Left hindlimb (tissue), 1 donor: Measurements from ENCODE around the gene NUP58.

ENCODE experiments used
- DNase-seq: peaks from one replicate; pipeline ENCODE4 v3.0.0-alpha.2; 2018

NUP58 gene

GRCh38 chr13:25378528-25378927, 77.1 kb downstream of the NUP58 start:
- no peak for DNase-seq

- DNase-seq = no peak
Measured at GRCh38 chr13:25379011-25379410, 77.6 kb downstream of the NUP58 start.

GRCh38 chr13:25380082-25380481, 78.7 kb downstream of the NUP58 start:
- no peak for DNase-seq

GRCh38 chr13:25380741-25381324, 79.4 kb downstream of the NUP58 start:
- DNase-seq = no peak

- DNase-seq = no peak
Measured at GRCh38 chr13:25384758-25385410, 83.5 kb downstream of the NUP58 start.

- no peak for DNase-seq
Measured at GRCh38 chr13:25391932-25392331, 90.5 kb downstream of the NUP58 start.
